H7 (cell line): ENCODE data around the gene THAP9. TPM values are rescaled to one million over a fixed set of nuclear protein-coding genes. Genes with fewer than 3 reads are reported as not detected.
A peak's percentile ranks its signal among the peaks of the same experiment; 100 is the strongest.
"Not testable (repeated sequence)": the region's sequence is repeated elsewhere in the genome, so short reads cannot be mapped to it uniquely, and the experiment has no call there.

ENCODE experiments used
- DNase-seq: peaks from one replicate; pipeline ENCODE4 v3.0.0; 2012
- H3K27me3 ChIP-seq: 2 replicates; pipeline ENCODE4 v1.6.0; 2011; ENCODE audit warnings: mild to moderate bottlenecking, low read length; ENCODE audit not compliant: control insufficient read depth, insufficient read depth
- H3K36me3 ChIP-seq: replicated peaks from 2 replicates; pipeline ENCODE4 v1.5.1; 2011; ENCODE audit warnings: low read length; ENCODE audit not compliant: control insufficient read depth, insufficient read depth
- H3K4me3 ChIP-seq: 2 replicates; pipeline ENCODE4 v1.5.1; 2011; ENCODE audit warnings: low read depth, mild to moderate bottlenecking, control low read depth, low read length, moderate library complexity; ENCODE audit not compliant: insufficient read depth
- total RNA-seq: library from RNA; depleted of rRNA; stranded (reverse); fragments of >200 nt; shearing (Covaris generic); gene quantifications from 2 replicates; pipeline ENCODE4 v1.2.3, GENCODE V29; 2014; rRNA removed

THAP9 gene
- 22.9 and 26.2 TPM in 2 replicates for total RNA-seq

GRCh38 chr4:82900411-82901182 is at the start of gene THAP9:
THAP9 (plus strand) TSS chr4:82900735; CDS start chr4:82900803, 68 bp downstream.
- Histone ChIP-seq H3K36me3 (peaks cover 16% of the 10 kb centered on the region), H3K4me3 (peak within 1 kb of the TSS; percentile 92), H3K27me3 (no peaks in the 10 kb centered on the region)
- DNase-seq = peak; percentile 86

- H3K36me3 ChIP-seq = peaks cover 29% of the 10 kb centered on the region
- no peaks in the 10 kb centered on the region for H3K27me3 ChIP-seq
- DNase-seq = no peak
- H3K4me3 ChIP-seq = no peak overlapping the region
Observed at GRCh38 chr4:82851318-82851717, 49.2 kb upstream of the THAP9 start.

- peak; percentile 26 for DNase-seq
- no peaks in the 10 kb centered on the region for H3K27me3 ChIP-seq
- peaks cover 28% of the 10 kb centered on the region for H3K36me3 ChIP-seq
- no peak overlapping the region for H3K4me3 ChIP-seq
Observed at GRCh38 chr4:82851885-82852750, 48.4 kb upstream of the THAP9 start.

GRCh38 chr4:82852751-82853285 is 47.7 kb upstream of the THAP9 start:
- H3K4me3 ChIP-seq = no peak overlapping the region
- no peak for DNase-seq
- H3K36me3 ChIP-seq = peaks cover 27% of the 10 kb centered on the region
- H3K27me3 ChIP-seq = no peaks in the 10 kb centered on the region

- not testable (repeated sequence) for H3K4me3 ChIP-seq, H3K27me3 ChIP-seq, DNase-seq
- H3K36me3 ChIP-seq = peaks cover 10% of the 10 kb centered on the region
Observed at GRCh38 chr4:82860487-82860886, 40.0 kb upstream of the THAP9 start.

GRCh38 chr4:82861529-82861928 is 39.0 kb upstream of the THAP9 start:
- Histone ChIP-seq H3K4me3 (no peak overlapping the region), H3K27me3 (no peaks in the 10 kb centered on the region), H3K36me3 (peaks cover 17% of the 10 kb centered on the region)
- no peak for DNase-seq

GRCh38 chr4:82864336-82864979 is 36.1 kb upstream of the THAP9 start:
- DNase-seq = no peak
- Histone ChIP-seq H3K27me3 (no peaks in the 10 kb centered on the region), H3K36me3 (peaks cover 18% of the 10 kb centered on the region), H3K4me3 (no peak overlapping the region)

GRCh38 chr4:82865592-82865991 is 34.9 kb upstream of the THAP9 start:
- no peak overlapping the region for H3K4me3 ChIP-seq
- no peak for DNase-seq
- H3K36me3 ChIP-seq = peaks cover 20% of the 10 kb centered on the region
- no peaks in the 10 kb centered on the region for H3K27me3 ChIP-seq

- not testable (repeated sequence) for DNase-seq, H3K27me3 ChIP-seq, H3K4me3 ChIP-seq
- H3K36me3 ChIP-seq = peaks cover 24% of the 10 kb centered on the region
Observed at GRCh38 chr4:82866033-82866432, 34.5 kb upstream of the THAP9 start.

- peaks cover 29% of the 10 kb centered on the region for H3K36me3 ChIP-seq
- no peak for DNase-seq
- H3K4me3 ChIP-seq = no peak overlapping the region
- no peaks in the 10 kb centered on the region for H3K27me3 ChIP-seq
Observed at GRCh38 chr4:82866706-82867385, 33.7 kb upstream of the THAP9 start.

- Histone ChIP-seq H3K4me3 (no peak overlapping the region), H3K36me3 (peaks cover 28% of the 10 kb centered on the region), H3K27me3 (no peaks in the 10 kb centered on the region)
- DNase-seq = no peak
Observed at GRCh38 chr4:82868572-82868971, 32.0 kb upstream of the THAP9 start.

- peaks cover 2% of the 10 kb centered on the region; the same call in 1 of the 2 replicates for H3K36me3 ChIP-seq
- no peaks in the 10 kb centered on the region for H3K27me3 ChIP-seq
- DNase-seq = no peak
- H3K4me3 ChIP-seq = no peak overlapping the region
Observed at GRCh38 chr4:82885410-82885809, 15.1 kb upstream of the THAP9 start.

GRCh38 chr4:82886147-82886942 is 14.2 kb upstream of the THAP9 start:
- H3K27me3 ChIP-seq = no peaks in the 10 kb centered on the region
- no peak for DNase-seq
- H3K36me3 ChIP-seq = no peaks in the 10 kb centered on the region
- H3K4me3 ChIP-seq = no peak overlapping the region
